ENCODE measurements around the gene TMEM63A.

- TF ChIP-seq, protein P1, sequence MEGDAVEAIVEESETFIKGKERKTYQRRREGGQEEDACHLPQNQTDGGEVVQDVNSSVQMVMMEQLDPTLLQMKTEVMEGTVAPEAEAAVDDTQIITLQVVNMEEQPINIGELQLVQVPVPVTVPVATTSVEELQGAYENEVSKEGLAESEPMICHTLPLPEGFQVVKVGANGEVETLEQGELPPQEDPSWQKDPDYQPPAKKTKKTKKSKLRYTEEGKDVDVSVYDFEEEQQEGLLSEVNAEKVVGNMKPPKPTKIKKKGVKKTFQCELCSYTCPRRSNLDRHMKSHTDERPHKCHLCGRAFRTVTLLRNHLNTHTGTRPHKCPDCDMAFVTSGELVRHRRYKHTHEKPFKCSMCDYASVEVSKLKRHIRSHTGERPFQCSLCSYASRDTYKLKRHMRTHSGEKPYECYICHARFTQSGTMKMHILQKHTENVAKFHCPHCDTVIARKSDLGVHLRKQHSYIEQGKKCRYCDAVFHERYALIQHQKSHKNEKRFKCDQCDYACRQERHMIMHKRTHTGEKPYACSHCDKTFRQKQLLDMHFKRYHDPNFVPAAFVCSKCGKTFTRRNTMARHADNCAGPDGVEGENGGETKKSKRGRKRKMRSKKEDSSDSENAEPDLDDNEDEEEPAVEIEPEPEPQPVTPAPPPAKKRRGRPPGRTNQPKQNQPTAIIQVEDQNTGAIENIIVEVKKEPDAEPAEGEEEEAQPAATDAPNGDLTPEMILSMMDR (IDR thresholded peaks at IDR 0.05) = no peak
- no peak for TF ChIP-seq POLR2A (IDR thresholded peaks at IDR 0.05)
- TF ChIP-seq EP300 (IDR thresholded peaks at IDR 0.05) = no peak
- TF ChIP-seq POLR2AphosphoS5 (IDR thresholded peaks at IDR 0.05) = no peak
These were observed 27.3 kb upstream of the TMEM63A start for GRCh38 chr1:225909477-225909876.
